Activated CD4-positive, alpha-beta memory T cell treated with anti-CD3 and anti-CD28 coated beads, Interleukin-2, amount 10 ng/mL, durations not matched to agents 7 days and 5 days (primary cell): Measurements from ENCODE around the gene USP53. TPM values are rescaled to one million over a fixed set of nuclear protein-coding genes. Genes with fewer than 3 reads are reported as not detected.
"Not testable (repeated sequence)": the region's sequence is repeated elsewhere in the genome, so short reads cannot be mapped to it uniquely, and the experiment has no call there.

ENCODE experiments used
- CTCF ChIA-PET: fragments of 350-600 bp; sonication (Branson Sonifier 250); formaldehyde crosslinking; loops from one replicate; lab custom pipeline; 2021; ENCODE audit warnings: antibody characterized with exemption, inconsistent platforms; lab: Charles Lee
- POLR2A ChIA-PET: fragments of 350-600 bp; sonication (Branson Sonifier 250); formaldehyde crosslinking; loops from one replicate; lab custom pipeline; 2021; ENCODE audit warnings: antibody characterized with exemption; lab: Charles Lee
- DNase-seq: peaks from one replicate; pipeline ENCODE4 v3.0.0-alpha.2; 2020
- H3K27ac Mint-ChIP-seq: one replicate; pipeline ENCODE4 v1.8.0; 2021; ENCODE audit warnings: mild to moderate bottlenecking, mixed read lengths
- H3K27me3 Mint-ChIP-seq: one replicate; pipeline ENCODE4 v1.8.0; 2021; ENCODE audit warnings: mixed read lengths
- H3K36me3 Mint-ChIP-seq: one replicate; pipeline ENCODE4 v1.8.0; 2021; ENCODE audit warnings: low read depth, mixed read lengths
- H3K4me1 Mint-ChIP-seq: one replicate; pipeline ENCODE4 v1.8.0; 2021; ENCODE audit warnings: mixed read lengths
- H3K4me3 Mint-ChIP-seq: one replicate; pipeline ENCODE4 v1.8.0; 2021; ENCODE audit warnings: mild to moderate bottlenecking, mixed read lengths
- H3K9me3 Mint-ChIP-seq: one replicate; pipeline ENCODE4 v1.8.0; 2021; ENCODE audit warnings: mixed read lengths
- total RNA-seq, 2 experiments: library from RNA; stranded (reverse); gene quantifications; one replicate each; pipeline ENCODE4 v1.2.3, GENCODE V29; 2021

USP53 gene
- total RNA-seq, 2 experiments from 2014 or later = 6.5 to 7.1 TPM

DNA sequence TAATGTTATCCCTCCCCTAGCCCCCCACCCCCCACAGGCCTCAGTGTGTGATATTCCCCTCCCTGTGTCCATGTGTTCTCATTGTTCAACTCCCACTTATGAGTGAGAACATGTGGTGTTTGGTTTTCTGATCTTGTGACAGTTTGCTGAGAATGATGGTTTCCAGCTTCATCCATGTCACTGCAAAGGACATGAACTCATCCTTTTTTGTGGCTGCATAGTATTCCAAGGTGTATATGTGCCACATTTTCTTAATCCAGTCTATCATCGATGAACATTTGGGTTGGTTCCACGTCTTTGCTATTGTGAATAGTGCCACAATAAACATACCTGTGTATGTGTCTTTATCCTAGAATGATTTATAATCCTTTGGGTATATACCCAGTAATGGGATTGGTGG is 38.5 kb downstream of the USP53 start:
- CTCF ChIA-PET, H3K27ac Mint-ChIP-seq, H3K27me3 Mint-ChIP-seq, POLR2A ChIA-PET, H3K4me1 Mint-ChIP-seq, H3K4me3 Mint-ChIP-seq, DNase-seq, H3K9me3 Mint-ChIP-seq: not testable (repeated sequence)
- H3K36me3 Mint-ChIP-seq = peaks cover 38% of the 10 kb centered on the region

DNA sequence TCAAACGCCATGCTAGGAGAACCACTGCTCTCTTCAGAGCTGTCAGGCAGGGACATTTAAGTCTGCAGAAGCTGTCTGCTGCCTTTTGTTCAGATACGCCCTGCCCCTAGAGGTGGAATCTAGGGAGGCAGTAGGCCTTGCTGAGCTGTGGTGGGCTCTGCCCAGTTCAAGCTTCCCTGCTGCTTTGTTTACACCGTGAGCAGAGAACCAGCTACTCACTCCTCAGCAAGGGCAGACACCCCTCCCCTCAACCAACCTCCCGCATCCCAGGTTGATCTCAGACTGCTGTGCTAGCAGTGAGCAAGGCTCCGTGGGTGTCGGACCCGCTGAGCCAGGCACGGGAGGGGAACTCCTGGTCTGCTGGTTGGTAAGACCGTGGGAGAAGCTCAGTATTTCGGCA is 42.7 kb downstream of the USP53 start:
- POLR2A ChIA-PET = interaction anchor here (1.7 kb wide), 1 partner anchor 42 kb away, joined by 3 read pairs; the partner anchor contains the start of gene USP53
- DNase-seq, H3K4me3 Mint-ChIP-seq, H3K27ac Mint-ChIP-seq, H3K27me3 Mint-ChIP-seq, CTCF ChIA-PET, H3K4me1 Mint-ChIP-seq, H3K9me3 Mint-ChIP-seq: not testable (repeated sequence)
- H3K36me3 Mint-ChIP-seq = peaks cover 34% of the 10 kb centered on the region

DNA sequence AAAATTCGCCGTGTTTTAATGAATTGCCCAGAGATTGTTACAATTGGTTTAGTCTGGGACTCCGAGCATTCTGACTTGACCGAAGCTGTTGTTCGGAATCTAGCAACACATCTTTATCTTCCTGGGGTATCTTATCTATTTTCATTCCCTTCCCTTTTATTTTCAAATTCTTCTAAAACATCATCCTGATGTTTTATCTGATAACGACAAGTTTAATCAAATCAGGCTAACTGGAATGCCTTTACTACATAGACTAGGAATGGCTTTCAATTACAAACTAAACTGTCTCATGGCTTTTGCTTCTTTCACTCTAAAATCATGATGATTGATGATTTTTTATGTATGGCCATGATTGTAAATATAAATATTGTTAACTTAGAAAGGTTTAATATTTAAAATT is 48.0 kb downstream of the USP53 start:
- no peak overlapping the region for H3K27ac Mint-ChIP-seq
- ChIA-PET POLR2A (no interaction called here), CTCF (no interaction called here)
- peaks cover 8% of the 10 kb centered on the region for H3K36me3 Mint-ChIP-seq
- H3K4me1 Mint-ChIP-seq = no peaks in the 10 kb centered on the region
- no peak overlapping the region for H3K4me3 Mint-ChIP-seq
- no peaks in the 10 kb centered on the region for H3K27me3 Mint-ChIP-seq
- DNase-seq = no peak
- H3K9me3 Mint-ChIP-seq = no peaks in the 10 kb centered on the region

DNA sequence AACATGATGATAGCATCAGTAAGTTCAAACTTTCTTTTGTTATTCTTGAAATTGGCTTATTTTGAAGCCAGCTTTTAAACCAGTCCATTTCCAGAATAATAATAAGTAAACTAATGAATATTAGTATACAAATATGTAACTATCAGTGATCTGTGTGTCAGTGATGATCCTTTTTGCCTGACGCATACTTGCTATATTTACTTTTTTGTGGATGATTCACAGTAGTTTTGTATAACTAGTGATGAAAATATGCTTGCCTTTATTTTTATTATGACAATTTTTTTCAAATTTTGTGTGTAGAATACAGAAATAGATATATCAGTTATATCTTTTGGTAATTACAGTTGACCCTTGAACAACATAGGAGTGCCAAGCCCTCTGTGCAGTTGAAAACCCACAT is 49.5 kb downstream of the USP53 start:
- Mint-ChIP-seq H3K27ac (no peak overlapping the region), H3K4me1 (peaks cover 7% of the 10 kb centered on the region), H3K36me3 (peaks cover 20% of the 10 kb centered on the region), H3K27me3 (no peaks in the 10 kb centered on the region), H3K9me3 (peaks cover 6% of the 10 kb centered on the region), H3K4me3 (no peak overlapping the region)
- ChIA-PET CTCF (no interaction called here), POLR2A (no interaction called here)
- no peak for DNase-seq

DNA sequence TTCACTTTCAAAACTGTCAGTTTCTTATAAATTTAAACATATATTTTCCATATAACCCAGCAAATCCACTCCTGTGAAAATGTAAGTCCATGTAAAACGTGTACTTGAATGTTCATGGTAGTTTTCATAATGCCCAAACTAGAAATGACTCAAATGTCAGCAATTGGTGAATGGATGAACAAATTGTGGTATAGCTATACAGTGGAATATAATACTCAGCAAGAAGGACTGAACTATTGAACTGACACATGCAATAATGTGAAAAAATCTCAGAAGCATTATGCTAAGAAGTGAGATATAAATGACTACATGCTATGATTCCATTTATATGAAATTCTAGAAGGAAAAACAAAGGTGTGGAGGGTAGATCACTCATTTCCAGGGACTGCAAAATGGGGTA is 52.2 kb downstream of the USP53 start:
- ChIA-PET POLR2A (no interaction called here), CTCF (interaction anchor here (1.1 kb wide), 1 partner anchor 222 kb away, joined by 3 read pairs; no protein-coding TSS in a partner anchor)
- H3K36me3 Mint-ChIP-seq = peaks cover 25% of the 10 kb centered on the region
- H3K4me3 Mint-ChIP-seq = no peak overlapping the region
- H3K9me3 Mint-ChIP-seq = peaks cover 6% of the 10 kb centered on the region
- no peak for DNase-seq
- no peaks in the 10 kb centered on the region for H3K27me3 Mint-ChIP-seq
- H3K27ac Mint-ChIP-seq = no peak overlapping the region
- peaks cover 7% of the 10 kb centered on the region for H3K4me1 Mint-ChIP-seq

DNA sequence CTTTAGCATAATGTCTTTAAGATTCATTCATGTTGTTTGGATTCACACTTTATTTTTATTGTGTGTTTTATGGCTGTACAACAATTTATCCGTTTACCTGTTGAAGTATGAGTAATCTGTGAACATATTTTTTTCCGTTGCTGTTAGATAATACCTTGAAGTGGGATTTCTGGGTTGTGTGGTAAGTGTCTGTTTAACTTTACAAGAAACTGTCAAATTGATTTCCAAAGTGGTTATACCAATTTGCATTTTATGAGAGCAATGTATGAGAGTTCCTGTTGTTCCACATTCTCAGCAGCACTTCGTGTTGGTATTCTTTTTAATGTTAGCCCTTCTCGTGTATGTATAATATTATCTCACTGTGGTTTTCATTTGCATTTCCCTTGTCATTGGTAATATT is 53.6 kb downstream of the USP53 start:
- DNase-seq = no peak
- Mint-ChIP-seq H3K4me1 (peaks cover 7% of the 10 kb centered on the region), H3K4me3 (no peak overlapping the region), H3K9me3 (peaks cover 6% of the 10 kb centered on the region), H3K27ac (no peak overlapping the region), H3K27me3 (no peaks in the 10 kb centered on the region), H3K36me3 (peaks cover 22% of the 10 kb centered on the region)
- ChIA-PET POLR2A (no interaction called here), CTCF (no interaction called here)

DNA sequence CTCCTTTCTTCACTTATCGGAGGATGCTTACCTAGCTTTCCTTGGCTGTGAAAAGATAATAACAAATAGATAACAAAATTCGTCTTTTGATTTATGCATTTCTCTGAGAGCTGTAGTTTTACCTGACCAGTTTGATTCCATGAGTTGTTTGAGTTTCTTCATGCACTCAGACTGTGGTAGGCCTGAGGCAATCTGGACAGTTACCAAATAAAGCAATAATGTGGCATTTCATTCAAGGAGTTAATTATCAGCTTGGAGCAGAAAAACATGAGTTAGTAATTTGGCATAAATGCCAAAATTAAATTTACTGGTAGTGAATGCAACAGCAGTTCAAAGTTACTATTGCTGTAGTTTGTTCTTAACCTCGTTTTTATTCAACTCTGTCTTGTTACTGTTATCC is 56.0 kb downstream of the USP53 start:
- H3K27me3 Mint-ChIP-seq = no peaks in the 10 kb centered on the region
- ChIA-PET POLR2A (no interaction called here), CTCF (no interaction called here)
- peaks cover 6% of the 10 kb centered on the region for H3K9me3 Mint-ChIP-seq
- H3K36me3 Mint-ChIP-seq = peaks cover 24% of the 10 kb centered on the region
- H3K4me3 Mint-ChIP-seq = no peak overlapping the region
- peaks cover 7% of the 10 kb centered on the region for H3K4me1 Mint-ChIP-seq
- H3K27ac Mint-ChIP-seq = no peak overlapping the region
- DNase-seq = no peak

DNA sequence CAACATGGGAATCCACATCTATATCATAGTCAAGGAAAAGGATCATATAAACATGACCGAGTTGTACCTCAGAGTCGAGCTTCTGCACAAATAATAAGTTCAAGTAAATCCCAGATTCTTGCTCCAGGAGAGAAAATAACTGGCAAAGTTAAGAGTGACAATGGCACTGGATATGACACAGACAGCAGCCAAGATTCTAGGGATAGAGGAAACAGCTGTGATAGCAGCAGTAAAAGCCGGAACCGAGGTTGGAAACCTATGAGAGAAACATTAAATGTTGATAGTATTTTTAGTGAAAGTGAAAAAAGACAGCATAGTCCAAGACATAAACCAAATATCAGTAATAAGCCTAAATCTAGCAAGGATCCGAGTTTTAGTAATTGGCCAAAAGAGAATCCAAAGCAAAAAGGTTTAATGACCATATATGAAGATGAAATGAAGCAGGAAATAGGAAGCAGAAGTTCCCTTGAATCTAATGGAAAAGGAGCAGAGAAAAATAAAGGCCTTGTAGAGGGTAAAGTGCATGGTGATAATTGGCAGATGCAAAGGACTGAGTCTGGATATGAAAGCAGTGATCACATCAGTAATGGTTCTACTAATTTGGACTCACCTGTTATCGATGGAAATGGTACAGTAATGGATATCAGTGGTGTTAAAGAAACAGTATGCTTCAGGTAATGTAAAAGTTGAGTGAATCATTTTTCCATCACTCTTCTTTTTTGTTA is 59.0 kb downstream of the USP53 start:
- Mint-ChIP-seq H3K4me3 (no peak overlapping the region), H3K9me3 (peaks cover under 1% of the 10 kb centered on the region), H3K4me1 (peaks cover 2% of the 10 kb centered on the region), H3K36me3 (peaks cover 14% of the 10 kb centered on the region), H3K27me3 (no peaks in the 10 kb centered on the region), H3K27ac (no peak overlapping the region)
- no peak for DNase-seq
- ChIA-PET POLR2A (no interaction called here), CTCF (no interaction called here)

DNA sequence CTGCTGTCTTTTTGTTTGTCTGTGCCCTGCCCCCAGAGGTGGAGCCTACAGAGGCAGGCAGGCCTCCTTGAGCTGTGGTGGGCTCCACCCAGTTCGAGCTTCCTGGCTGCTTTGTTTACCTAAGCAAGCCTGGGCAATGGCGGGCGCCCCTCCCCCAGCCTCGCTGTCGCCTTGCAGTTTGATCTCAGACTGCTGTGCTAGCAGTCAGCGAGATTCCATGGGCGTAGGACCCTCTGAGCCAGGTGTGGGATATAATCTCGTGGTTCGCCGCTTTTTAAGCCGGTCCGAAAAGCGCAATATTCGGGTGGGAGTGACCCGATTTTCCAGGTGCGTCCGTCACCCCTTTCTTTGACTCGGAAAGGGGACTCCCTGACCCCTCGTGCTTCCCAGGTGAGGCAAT is 67.0 kb downstream of the USP53 start:
- H3K36me3 Mint-ChIP-seq, H3K27ac Mint-ChIP-seq, H3K9me3 Mint-ChIP-seq, DNase-seq, H3K27me3 Mint-ChIP-seq, CTCF ChIA-PET, POLR2A ChIA-PET, H3K4me3 Mint-ChIP-seq: not testable (repeated sequence)
- peaks cover 12% of the 10 kb centered on the region for H3K4me1 Mint-ChIP-seq

DNA sequence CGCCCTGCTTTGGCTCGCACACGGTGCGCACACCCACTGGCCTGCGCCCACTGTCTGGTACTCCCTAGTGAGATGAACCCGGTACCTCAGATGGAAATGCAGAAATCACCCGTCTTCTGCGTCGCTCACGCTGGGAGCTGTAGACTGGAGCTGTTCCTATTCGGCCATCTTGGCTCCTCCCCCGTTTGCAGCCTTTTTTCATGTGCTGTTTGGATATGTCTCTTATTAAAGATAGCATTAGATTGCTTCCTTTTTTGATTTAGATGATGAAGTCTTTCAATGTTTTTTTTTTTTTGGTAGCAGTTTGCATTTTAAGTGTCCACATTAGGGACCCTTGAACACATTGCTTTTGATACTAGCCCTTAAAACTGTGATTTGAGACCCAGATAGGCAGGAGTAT is 67.4 kb downstream of the USP53 start:
- DNase-seq, CTCF ChIA-PET, H3K9me3 Mint-ChIP-seq, H3K27ac Mint-ChIP-seq, POLR2A ChIA-PET, H3K27me3 Mint-ChIP-seq, H3K36me3 Mint-ChIP-seq, H3K4me3 Mint-ChIP-seq: not testable (repeated sequence)
- H3K4me1 Mint-ChIP-seq = peaks cover 15% of the 10 kb centered on the region

DNA sequence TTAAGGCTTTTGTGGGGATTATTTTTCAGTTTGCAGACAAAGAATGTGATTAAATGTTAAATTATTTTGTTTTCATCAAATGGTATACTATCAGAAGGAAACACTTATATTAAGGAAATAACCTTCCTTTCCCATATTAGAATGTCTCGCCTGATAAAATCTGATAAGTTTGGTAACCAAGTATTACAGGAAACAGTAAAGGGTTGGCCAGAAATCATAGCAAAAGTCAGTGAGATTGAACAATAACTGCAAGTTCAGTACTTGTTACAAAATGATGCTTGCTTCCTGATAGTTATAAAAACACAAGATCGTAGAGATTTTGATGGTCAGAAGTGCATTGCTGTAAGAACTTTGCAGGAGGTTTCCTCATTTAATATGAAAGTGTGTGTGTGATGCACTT is 68.9 kb downstream of the USP53 start:
- no peak for DNase-seq
- ChIA-PET POLR2A (no interaction called here), CTCF (no interaction called here)
- no peak overlapping the region for H3K27ac Mint-ChIP-seq
- no peak overlapping the region for H3K4me3 Mint-ChIP-seq
- peaks cover 4% of the 10 kb centered on the region for H3K9me3 Mint-ChIP-seq
- H3K4me1 Mint-ChIP-seq = peaks cover 19% of the 10 kb centered on the region
- H3K27me3 Mint-ChIP-seq = no peaks in the 10 kb centered on the region
- H3K36me3 Mint-ChIP-seq = peaks cover 6% of the 10 kb centered on the region

DNA sequence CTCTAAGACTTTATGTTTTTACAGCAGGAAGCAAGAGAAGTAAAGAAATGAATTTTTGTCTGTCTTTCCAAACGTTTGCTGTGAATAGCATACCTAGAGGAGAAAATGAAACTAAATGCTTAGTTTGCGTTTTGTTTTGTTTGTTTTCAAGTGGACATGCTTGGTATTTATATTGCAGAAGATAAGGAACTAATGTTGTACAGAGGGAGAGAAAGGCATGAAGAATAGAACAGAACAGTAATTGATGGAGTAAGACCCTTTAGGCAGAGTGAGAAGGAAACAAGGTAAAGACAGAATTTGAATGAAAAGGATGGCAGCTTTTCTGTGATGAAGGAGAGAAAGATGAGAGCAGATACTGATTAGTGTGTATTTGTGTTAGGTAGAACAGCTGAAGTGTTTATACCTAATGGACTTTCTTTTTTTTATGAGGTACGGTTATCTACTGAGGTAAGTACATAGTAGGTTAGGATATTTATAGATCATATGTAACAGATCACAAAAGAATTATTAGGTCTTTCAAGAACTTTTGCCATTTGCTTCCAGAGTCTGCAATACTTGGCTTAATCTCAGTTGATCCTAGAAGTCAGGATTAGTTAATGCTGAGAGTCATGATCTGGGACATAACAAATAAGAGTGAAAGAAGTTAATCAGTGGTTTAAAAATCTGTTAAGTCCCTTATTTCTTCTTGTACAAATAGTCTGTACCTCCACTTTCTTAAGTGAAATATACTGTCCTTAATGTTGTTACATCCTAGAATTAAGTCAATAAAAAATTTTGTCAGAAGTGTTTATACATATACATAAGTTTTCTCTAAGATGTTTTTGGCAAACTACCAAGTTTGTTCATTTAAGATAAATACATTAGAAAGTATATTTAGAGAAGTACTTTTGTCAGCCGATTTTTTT is 72.6 kb downstream of the USP53 start:
- Mint-ChIP-seq H3K4me1 (peaks cover 17% of the 10 kb centered on the region), H3K27ac (peak overlapping the region; percentile 27), H3K36me3 (peaks cover 3% of the 10 kb centered on the region), H3K27me3 (no peaks in the 10 kb centered on the region), H3K4me3 (peak overlapping the region; percentile 62), H3K9me3 (no peaks in the 10 kb centered on the region)
- ChIA-PET POLR2A (no interaction called here), CTCF (interaction anchor here (0.7 to 1.3 kb wide), 3 partner anchors 72 to 245 kb away, joined by 3 to 5 read pairs (median 3); no protein-coding TSS in a partner anchor)
- DNase-seq = no peak

DNA sequence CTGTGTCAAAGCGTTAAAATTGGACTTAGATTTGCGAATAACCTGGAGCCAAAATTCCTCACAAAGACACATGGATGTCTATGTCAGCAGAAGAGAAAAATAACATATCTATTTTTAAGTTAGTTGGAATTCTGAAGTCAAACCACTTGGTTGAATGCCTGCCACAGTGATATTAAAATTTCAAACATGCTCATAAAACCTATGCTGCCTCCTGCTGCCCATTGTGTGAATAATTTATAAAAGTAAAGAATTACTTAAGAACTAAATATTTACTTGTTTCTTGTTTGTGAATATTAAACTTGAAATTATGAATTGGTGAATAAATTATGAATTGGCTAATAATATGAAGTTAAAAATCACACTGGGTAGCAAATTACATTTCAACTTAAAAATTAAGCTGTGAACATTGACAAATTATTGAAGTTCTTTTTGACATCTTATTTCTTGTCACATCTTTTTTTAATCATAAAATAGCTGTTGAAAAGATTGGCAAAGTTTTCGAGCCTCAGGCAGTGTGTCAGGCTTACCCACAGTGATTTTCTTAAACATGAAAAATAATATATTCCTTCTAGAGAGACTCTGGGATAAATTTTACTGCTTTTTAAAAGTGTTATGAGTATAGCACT is 74.0 kb downstream of the USP53 start:
- H3K4me1 Mint-ChIP-seq = peaks cover 13% of the 10 kb centered on the region
- H3K36me3 Mint-ChIP-seq = no peaks in the 10 kb centered on the region
- ChIA-PET CTCF (interaction anchor here (0.6 to 1.1 kb wide), 3 partner anchors 243 to 248 kb away, joined by 4 to 16 read pairs (median 5); no protein-coding TSS in a partner anchor), POLR2A (interaction anchor here (0.6 kb wide), 1 partner anchor 346 kb away, joined by 3 read pairs; no protein-coding TSS in a partner anchor)
- DNase-seq = peak; percentile 24
- no peak overlapping the region for H3K27ac Mint-ChIP-seq
- H3K27me3 Mint-ChIP-seq = no peaks in the 10 kb centered on the region
- H3K4me3 Mint-ChIP-seq = no peak overlapping the region
- no peaks in the 10 kb centered on the region for H3K9me3 Mint-ChIP-seq
